Parathyroid adenoma (tissue), 2 donors: ENCODE results near the gene GLDC.

Experiments used
- H2AFZ ChIP-seq: fragments of 300-600 bp; sonication (generic); one replicate; pipeline ENCODE4 v1.7.0; 2017; ENCODE audit warnings: antibody characterized with exemption, mild to moderate bottlenecking
- H3K27ac ChIP-seq: fragments of 300-600 bp; sonication (generic); one replicate; pipeline ENCODE4 v1.7.0; 2017
- H3K27me3 ChIP-seq: fragments of 300-600 bp; sonication (generic); one replicate; pipeline ENCODE4 v1.7.0; 2017; ENCODE audit warnings: low read length; ENCODE audit not compliant: control insufficient read depth, insufficient read depth
- H3K36me3 ChIP-seq: fragments of 300-600 bp; sonication (generic); one replicate; pipeline ENCODE4 v1.7.0; 2017; ENCODE audit warnings: low read length; ENCODE audit not compliant: control insufficient read depth, insufficient read depth
- H3K4me1 ChIP-seq: fragments of 300-600 bp; sonication (generic); one replicate; pipeline ENCODE4 v1.7.0; 2017; ENCODE audit warnings: control low read depth
- H3K4me2 ChIP-seq: fragments of 300-600 bp; sonication (generic); one replicate; pipeline ENCODE4 v1.7.0; 2017; ENCODE audit warnings: low read length
- H3K4me3 ChIP-seq: fragments of 300-600 bp; sonication (generic); one replicate; pipeline ENCODE4 v1.7.0; 2017; ENCODE audit warnings: low read depth, low read length
- H3K79me2 ChIP-seq: fragments of 300-600 bp; sonication (generic); one replicate; pipeline ENCODE4 v1.7.0; 2017; ENCODE audit warnings: control low read depth
- H3K9ac ChIP-seq: fragments of 300-600 bp; sonication (generic); one replicate; pipeline ENCODE4 v1.7.0; 2017; ENCODE audit warnings: mild to moderate bottlenecking
- H3K9me3 ChIP-seq: fragments of 300-600 bp; sonication (generic); one replicate; pipeline ENCODE4 v1.7.0; 2017; ENCODE audit warnings: low read length; ENCODE audit not compliant: control insufficient read depth
- TF ChIP-seq, protein P1 (sequence below): fragments of 300-600 bp; sonication (generic); IDR thresholded peaks from one replicate; pipeline ENCODE4 v1.7.0; 2017; ENCODE audit warnings: antibody characterized with exemption, mild to moderate bottlenecking
- donor health status: primary hyperparathyroidism.

GLDC gene

DNA sequence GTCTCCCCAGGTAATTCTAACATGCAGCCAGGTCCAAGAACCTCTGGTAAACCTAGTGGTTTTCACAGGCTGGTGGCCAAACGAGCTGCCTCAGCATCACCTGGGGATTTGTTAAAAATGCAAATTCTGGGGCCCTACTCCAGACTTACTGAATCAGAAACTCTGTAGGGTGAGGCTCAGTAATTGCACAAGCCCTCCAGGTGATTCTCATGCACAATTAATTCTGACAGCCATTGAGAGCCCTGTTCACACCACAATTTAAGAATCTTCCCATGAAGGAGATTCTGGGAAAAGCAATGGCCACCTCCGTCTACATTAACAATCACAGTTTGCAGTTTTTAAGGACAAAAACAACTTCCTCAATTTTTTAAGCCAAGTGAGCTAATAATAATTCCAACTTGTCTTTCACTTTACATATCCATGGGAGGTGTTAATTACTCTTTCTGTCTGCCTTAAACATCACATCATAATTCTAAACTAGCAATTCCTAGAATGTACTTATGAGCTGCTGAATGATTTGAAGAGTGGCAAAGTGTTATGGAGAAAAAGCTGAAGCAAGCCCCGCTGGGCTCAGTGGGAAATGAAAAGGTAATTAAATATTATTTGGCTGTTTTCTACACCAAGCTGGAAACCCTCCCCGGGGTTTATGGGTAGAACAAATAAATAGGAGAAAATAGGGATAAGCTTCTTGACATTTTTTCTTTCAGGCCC, 70.0 kb downstream of the GLDC start:
- H3K9me3 ChIP-seq: no peaks in the 10 kb centered on the region
- no peaks in the 10 kb centered on the region for H3K4me1 ChIP-seq
- TF ChIP-seq, protein P1, sequence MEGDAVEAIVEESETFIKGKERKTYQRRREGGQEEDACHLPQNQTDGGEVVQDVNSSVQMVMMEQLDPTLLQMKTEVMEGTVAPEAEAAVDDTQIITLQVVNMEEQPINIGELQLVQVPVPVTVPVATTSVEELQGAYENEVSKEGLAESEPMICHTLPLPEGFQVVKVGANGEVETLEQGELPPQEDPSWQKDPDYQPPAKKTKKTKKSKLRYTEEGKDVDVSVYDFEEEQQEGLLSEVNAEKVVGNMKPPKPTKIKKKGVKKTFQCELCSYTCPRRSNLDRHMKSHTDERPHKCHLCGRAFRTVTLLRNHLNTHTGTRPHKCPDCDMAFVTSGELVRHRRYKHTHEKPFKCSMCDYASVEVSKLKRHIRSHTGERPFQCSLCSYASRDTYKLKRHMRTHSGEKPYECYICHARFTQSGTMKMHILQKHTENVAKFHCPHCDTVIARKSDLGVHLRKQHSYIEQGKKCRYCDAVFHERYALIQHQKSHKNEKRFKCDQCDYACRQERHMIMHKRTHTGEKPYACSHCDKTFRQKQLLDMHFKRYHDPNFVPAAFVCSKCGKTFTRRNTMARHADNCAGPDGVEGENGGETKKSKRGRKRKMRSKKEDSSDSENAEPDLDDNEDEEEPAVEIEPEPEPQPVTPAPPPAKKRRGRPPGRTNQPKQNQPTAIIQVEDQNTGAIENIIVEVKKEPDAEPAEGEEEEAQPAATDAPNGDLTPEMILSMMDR: no peak
- no peak overlapping the region for H3K4me3 ChIP-seq
- H3K27ac ChIP-seq: no peak overlapping the region
- no peak overlapping the region for H2AFZ ChIP-seq
- no peaks in the 10 kb centered on the region for H3K27me3 ChIP-seq
- no peak overlapping the region for H3K9ac ChIP-seq
- H3K36me3 ChIP-seq: no peaks in the 10 kb centered on the region
- H3K79me2 ChIP-seq: no peaks in the 10 kb centered on the region
- H3K4me2 ChIP-seq: no peak overlapping the region

DNA sequence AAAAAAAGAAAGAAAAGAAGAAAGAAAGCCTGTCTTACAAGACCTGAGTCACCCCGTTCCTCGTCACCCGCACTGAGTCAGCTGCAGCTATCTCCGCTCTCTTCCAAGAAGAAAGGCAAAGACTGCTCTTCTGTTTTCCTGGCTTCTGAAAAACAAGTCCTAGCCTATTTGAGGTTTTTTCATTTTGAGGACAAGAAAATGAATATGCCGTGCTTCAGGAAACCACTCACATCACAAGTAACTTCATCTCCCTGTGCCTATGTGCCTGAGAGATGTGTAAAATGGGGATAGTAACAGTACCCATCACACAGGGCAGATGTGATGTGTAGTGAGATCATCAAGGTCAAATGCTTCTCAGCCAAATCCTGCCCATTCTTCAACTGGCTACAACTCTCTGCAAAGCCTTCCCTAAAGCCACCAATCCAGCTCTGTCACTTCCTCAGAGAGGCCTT, 78.4 kb downstream of the GLDC start:
- H3K27ac ChIP-seq: no peak overlapping the region
- TF ChIP-seq, protein P1: no peak
- no peaks in the 10 kb centered on the region for H3K27me3 ChIP-seq
- H2AFZ ChIP-seq: no peak overlapping the region
- H3K4me2 ChIP-seq: no peak overlapping the region
- no peak overlapping the region for H3K9ac ChIP-seq
- H3K4me3 ChIP-seq: no peak overlapping the region
- no peaks in the 10 kb centered on the region for H3K4me1 ChIP-seq
- H3K79me2 ChIP-seq: no peaks in the 10 kb centered on the region
- H3K9me3 ChIP-seq: no peaks in the 10 kb centered on the region
- no peaks in the 10 kb centered on the region for H3K36me3 ChIP-seq

DNA sequence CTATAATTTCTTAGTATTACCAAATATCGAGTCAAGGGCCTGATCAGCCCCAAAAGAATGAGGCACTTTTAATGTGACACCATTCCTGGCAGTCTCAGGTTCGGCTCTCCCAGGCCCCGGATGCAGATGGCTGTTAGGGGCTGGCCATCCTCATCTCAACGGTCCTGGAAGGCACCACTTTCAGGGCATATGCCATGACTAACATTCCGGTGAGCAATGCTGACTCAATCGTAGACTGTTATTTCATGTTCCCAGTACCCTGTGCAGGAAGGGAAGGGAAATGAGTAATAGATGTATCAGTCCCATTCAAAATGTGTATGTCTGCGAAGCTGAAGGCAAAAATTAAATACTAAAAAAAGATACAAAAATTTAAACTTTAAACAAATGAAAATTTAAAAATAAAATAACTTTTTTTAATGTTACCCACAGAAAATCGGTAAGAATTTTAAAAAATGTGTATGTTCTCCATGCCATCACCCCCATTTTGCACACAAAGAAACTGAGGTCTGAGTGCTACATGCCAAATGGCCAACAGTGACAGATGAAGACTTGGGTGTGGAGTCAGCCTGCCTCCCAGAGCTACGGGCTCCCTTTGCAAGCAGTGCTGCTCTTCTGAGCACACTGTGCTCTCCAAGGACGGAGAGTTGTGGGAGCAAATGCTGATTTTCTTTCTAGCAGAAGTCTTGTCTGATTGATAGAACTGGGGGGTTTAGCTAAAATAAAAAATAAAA, 79.0 kb downstream of the GLDC start:
- Histone ChIP-seq H3K4me3 (no peak overlapping the region), H3K9me3 (no peaks in the 10 kb centered on the region), H3K27ac (no peak overlapping the region), H3K36me3 (no peaks in the 10 kb centered on the region), H2AFZ (no peak overlapping the region), H3K4me2 (no peak overlapping the region), H3K27me3 (no peaks in the 10 kb centered on the region), H3K9ac (no peak overlapping the region), H3K4me1 (no peaks in the 10 kb centered on the region), H3K79me2 (no peaks in the 10 kb centered on the region)
- TF ChIP-seq, protein P1: no peak

DNA sequence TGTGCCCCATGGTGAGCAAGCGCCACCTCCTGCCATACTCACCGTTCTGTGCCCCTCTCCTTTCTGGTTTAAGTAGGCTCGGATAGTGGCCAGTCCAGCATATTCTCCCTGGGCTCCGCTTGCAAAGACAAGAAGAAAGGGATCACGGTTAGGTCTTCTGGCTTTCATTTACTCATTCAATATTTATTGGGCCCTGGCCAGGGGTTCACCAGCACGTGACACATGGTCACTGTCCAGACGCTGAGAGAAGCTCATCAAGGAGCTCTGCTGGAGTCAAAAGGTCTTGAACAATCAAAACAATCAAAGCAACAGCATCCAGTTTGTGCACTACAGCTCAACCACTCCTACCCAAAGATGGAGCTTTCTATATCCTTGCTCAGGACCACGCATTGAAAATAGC, 80.2 kb downstream of the GLDC start:
- no peaks in the 10 kb centered on the region for H3K4me1 ChIP-seq
- H3K36me3 ChIP-seq: no peaks in the 10 kb centered on the region
- no peaks in the 10 kb centered on the region for H3K9me3 ChIP-seq
- no peak overlapping the region for H3K4me3 ChIP-seq
- H3K9ac ChIP-seq: no peak overlapping the region
- no peak overlapping the region for H3K27ac ChIP-seq
- H2AFZ ChIP-seq: no peak overlapping the region
- no peaks in the 10 kb centered on the region for H3K79me2 ChIP-seq
- TF ChIP-seq, protein P1: no peak
- H3K4me2 ChIP-seq: no peak overlapping the region
- H3K27me3 ChIP-seq: no peaks in the 10 kb centered on the region
